IMR-90 (cell line): ENCODE results near the gene PHF21A. TPM values are rescaled to one million over a fixed set of nuclear protein-coding genes. Genes with fewer than 3 reads are reported as not detected.

Experiments
- ATAC-seq: fragments of 200-7000 bp; cut with Tn5 transposase; 2 replicates; pipeline ENCODE4 v1.9.1; 2020; ENCODE audit warnings: low read depth, mild to moderate bottlenecking, moderate library complexity
- BruUV-seq: library from RNA; stranded (reverse); fragments of 400-500 nt; replicated peaks from 2 replicates; lab custom pipeline; 2021; lab: Mats Ljungman, UMichigan
- CTCF ChIA-PET: fragments of 300-600 bp; formaldehyde crosslinking; extraction: SDS; loops from one replicate; lab custom pipeline; 2021; ENCODE audit warnings: antibody characterized with exemption; lab: Yijun Ruan, JAX
- POLR2A ChIA-PET: fragments of 300-600 bp; sonication (Branson Sonifier 250); formaldehyde crosslinking; loops from one replicate; lab custom pipeline; 2022; ENCODE audit warnings: antibody characterized with exemption; ENCODE audit not compliant: unreplicated experiment; lab: Charles Lee
- DNase-seq: peaks from one replicate; pipeline ENCODE4 v3.0.0; 2013
- H2AFZ ChIP-seq: replicated peaks from 2 replicates; pipeline ENCODE3; 2013; ENCODE audit warnings: low read length, mild to moderate bottlenecking; ENCODE audit not compliant: poor library complexity
- H2AK5ac ChIP-seq: 2 replicates; pipeline ENCODE4 v1.6.1; 2013; ENCODE audit warnings: low read depth, low read length, inconsistent platforms
- H2AK9ac ChIP-seq: replicated peaks from 2 replicates; pipeline ENCODE3; 2013; ENCODE audit warnings: mild to moderate bottlenecking, low read depth, low read length, moderate library complexity; ENCODE audit not compliant: poor library complexity
- H2BK120ac ChIP-seq: 2 replicates; pipeline ENCODE4 v1.6.1; 2013; ENCODE audit warnings: low read depth, low read length, inconsistent platforms
- H2BK15ac ChIP-seq: 3 replicates; pipeline ENCODE4 v1.6.1; 2013; ENCODE audit warnings: low read depth, low read length, inconsistent platforms
- H2BK20ac ChIP-seq: 2 replicates; pipeline ENCODE4 v1.6.1; 2013; ENCODE audit warnings: low read depth, mild to moderate bottlenecking, inconsistent platforms, low read length, moderate library complexity
- H2BK5ac ChIP-seq: 2 replicates; pipeline ENCODE4 v1.6.1; 2013; ENCODE audit warnings: mild to moderate bottlenecking, low read depth, low read length, inconsistent platforms; ENCODE audit not compliant: poor library complexity, severe bottlenecking
- H3K14ac ChIP-seq: replicated peaks from 2 replicates; pipeline ENCODE4 v1.6.1; 2013; ENCODE audit warnings: low read depth, low read length, inconsistent platforms
- H3K18ac ChIP-seq: 2 replicates; pipeline ENCODE4 v1.6.1; 2013; ENCODE audit warnings: low read depth, low read length, control low read depth
- H3K23ac ChIP-seq: 2 replicates; pipeline ENCODE4 v1.6.1; 2013; ENCODE audit warnings: low read depth, low read length, inconsistent platforms
- H3K27ac ChIP-seq: 2 replicates; pipeline ENCODE4 v1.5.1; 2013; ENCODE audit warnings: mild to moderate bottlenecking, control low read depth, low read length; ENCODE audit not compliant: insufficient read depth
- H3K27me3 ChIP-seq: 2 replicates; pipeline ENCODE4 v1.6.1; 2013; ENCODE audit warnings: low read length; ENCODE audit not compliant: control insufficient read depth, insufficient read depth
- H3K36me3 ChIP-seq: 2 replicates; pipeline ENCODE4 v1.6.1; 2013; ENCODE audit warnings: low read length, mixed read lengths; ENCODE audit not compliant: control insufficient read depth, insufficient read depth
- H3K4ac ChIP-seq: 2 replicates; pipeline ENCODE4 v1.6.1; 2013; ENCODE audit warnings: low read depth, low read length, inconsistent platforms
- H3K4me1 ChIP-seq: 2 replicates; pipeline ENCODE4 v1.6.1; 2013; ENCODE audit warnings: low read length, mixed read lengths; ENCODE audit not compliant: control insufficient read depth, insufficient read depth
- H3K4me2 ChIP-seq: 2 replicates; pipeline ENCODE4 v1.6.1; 2013; ENCODE audit warnings: low read depth, mild to moderate bottlenecking, control low read depth, low read length, moderate library complexity
- H3K4me3 ChIP-seq: 2 replicates; pipeline ENCODE4 v1.5.1; 2013; ENCODE audit warnings: low read depth, mild to moderate bottlenecking, control low read depth, low read length, moderate library complexity; ENCODE audit not compliant: insufficient read depth
- H3K56ac ChIP-seq: 2 replicates; pipeline ENCODE4 v1.6.1; 2013; ENCODE audit warnings: low read length, inconsistent platforms; ENCODE audit not compliant: insufficient read depth; ENCODE audit errors: extremely low read depth
- H3K79me1 ChIP-seq, 2 experiments: 2 replicates each; pipeline ENCODE4 v1.6.1; 2013; ENCODE audit warnings: low read length in 2 of 2, inconsistent platforms in 1 of 2, low read depth in 1 of 2
- H3K9ac ChIP-seq: 2 replicates; pipeline ENCODE4 v1.6.1; 2013; ENCODE audit warnings: low read depth, low read length, control low read depth
- H3K9me1 ChIP-seq: 2 replicates; pipeline ENCODE4 v1.6.1; 2013; ENCODE audit warnings: low read length, inconsistent platforms; ENCODE audit not compliant: insufficient read depth
- H3K9me3 ChIP-seq: 2 replicates; pipeline ENCODE4 v1.6.1; 2013; ENCODE audit warnings: low read length; ENCODE audit not compliant: control insufficient read depth, insufficient read depth
- H4K20me1 ChIP-seq: 2 replicates; pipeline ENCODE4 v1.6.1; 2013; ENCODE audit warnings: low read length, inconsistent platforms; ENCODE audit not compliant: insufficient read depth
- H4K5ac ChIP-seq: 2 replicates; pipeline ENCODE4 v1.6.1; 2013; ENCODE audit warnings: mild to moderate bottlenecking, low read depth, low read length, control low read depth
- H4K8ac ChIP-seq, 2 experiments: 2 replicates each; pipeline ENCODE4 v1.6.1; 2013; ENCODE audit warnings: low read depth in 2 of 2, low read length in 2 of 2, control low read depth in 1 of 2, inconsistent platforms in 1 of 2
- H4K91ac ChIP-seq: 2 replicates; pipeline ENCODE4 v1.6.1; 2013; ENCODE audit warnings: low read depth, low read length, inconsistent platforms; ENCODE audit not compliant: insufficient read depth
- CHD1 ChIP-seq: IDR thresholded peaks from 2 replicates; pipeline ENCODE4 v1.6.1; 2012; ENCODE audit warnings: low read depth, low read length, improper control_type of control experiment
- MAFK ChIP-seq: IDR thresholded peaks from 2 replicates; pipeline ENCODE4 v1.6.1; 2012; ENCODE audit warnings: low read depth, low read length, improper control_type of control experiment
- MAZ ChIP-seq: IDR thresholded peaks from 2 replicates; pipeline ENCODE4 v1.6.1; 2012; ENCODE audit warnings: low read depth, mild to moderate bottlenecking, low read length, improper control_type of control experiment, moderate library complexity, borderline replicate concordance
- MXI1 ChIP-seq: IDR thresholded peaks from 2 replicates; pipeline ENCODE4 v1.6.1; 2012; ENCODE audit warnings: low read depth, mild to moderate bottlenecking, low read length, moderate library complexity, borderline replicate concordance
- NFE2L2 ChIP-seq: fragments of 150-350 bp; IDR thresholded peaks from 2 replicates; pipeline ENCODE4 v1.6.1; 2016; ENCODE audit warnings: low read depth, mild to moderate bottlenecking, low read length
- POLR2A ChIP-seq: IDR thresholded peaks from 2 replicates; pipeline ENCODE4 v1.6.1; 2012; ENCODE audit warnings: mild to moderate bottlenecking, low read depth, low read length
- RCOR1 ChIP-seq: IDR thresholded peaks from 2 replicates; pipeline ENCODE4 v1.6.1; 2012; ENCODE audit warnings: mild to moderate bottlenecking, low read length, improper control_type of control experiment; ENCODE audit not compliant: insufficient replicate concordance
- RFX5 ChIP-seq: IDR thresholded peaks from 2 replicates; pipeline ENCODE4 v1.8.0; 2012; ENCODE audit warnings: low read depth, mild to moderate bottlenecking, low read length, moderate library complexity
- USF2 ChIP-seq: fragments of 150-350 bp; IDR thresholded peaks from 2 replicates; pipeline ENCODE4 v1.6.1; 2017; ENCODE audit warnings: mild to moderate bottlenecking, antibody characterized with exemption, low read length, low read depth
- WGBS, 2 experiments: methylation state at CpG; one replicate each; pipeline versions ENCODE4 v1.1.5 to v1.1.7; 2013; ENCODE audit warnings: missing lambda C conversion rate in 2 of 2; ENCODE audit not compliant: insufficient read length in 1 of 2; ENCODE audit errors: extremely low coverage in 2 of 2; 5-methylcytosine and 5-hydroxymethylcytosine counted together
- dilution Hi-C: fragments of 300-500 bp; cut with HindIII; formaldehyde crosslinking; loops from one replicate; pipeline ENCODE4 v1.14.3; 2018; ENCODE audit warnings: low sequenced_read_pairs; ENCODE audit not compliant: unreplicated experiment
- in situ Hi-C: fragments of 300-500 bp; cut with MboI; formaldehyde crosslinking; loops from 3 replicates; pipeline ENCODE4 v1.14.3; 2019; ENCODE audit warnings: low sequenced_read_pairs, inconsistent platforms, mixed read lengths
- intact Hi-C: fragments of 100-400 bp; cut with micrococcal nuclease; formaldehyde crosslinking; loops from 2 replicates; pipeline ENCODE4 v1.10.0; 2022
- polyA plus RNA-seq, 3 experiments: library from polyadenylated mRNA; depleted of rRNA; stranded (reverse); fragments of >200 nt; gene quantifications; 2 replicates each; pipeline ENCODE4 v1.2.3, GENCODE V29; 2012; ENCODE audit warnings: low replicate concordance in 1 of 3
- total RNA-seq: library from RNA; depleted of rRNA; stranded (reverse); fragments of >200 nt; gene quantifications from 2 replicates; pipeline ENCODE4 v1.2.3, GENCODE V29; 2012

The PHF21A gene
- total and polyA plus RNA-seq, 2 of the 4 experiments (the other 2 are of a cell fraction) = 9.0 to 20.6 TPM

DNA sequence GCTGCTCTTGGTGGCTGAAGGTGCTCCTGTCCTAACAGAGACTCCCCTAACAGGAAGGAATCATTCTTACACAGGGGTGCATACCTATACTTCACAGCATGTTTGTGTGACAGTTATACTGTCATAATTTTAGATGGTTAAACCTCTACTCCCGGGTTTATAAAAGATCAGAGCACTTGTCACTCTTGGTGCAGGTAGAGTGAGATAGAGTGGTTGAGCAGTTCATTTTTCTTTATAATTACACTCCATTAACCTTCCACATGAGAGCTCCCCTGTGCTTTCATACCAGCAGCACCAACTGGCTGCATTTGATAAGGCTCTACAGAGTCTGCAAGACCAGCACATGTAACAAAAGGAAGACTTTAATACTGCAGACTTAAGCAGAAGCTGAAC, 125.9 kb downstream of the PHF21A start:
- Histone ChIP-seq H2BK5ac (no peak overlapping the region), H3K4me3 (no peak overlapping the region), H3K9me1 (peaks cover 9% of the 10 kb centered on the region), H4K5ac (no peak overlapping the region), H3K4me2 (no peak overlapping the region), H3K27ac (no peak overlapping the region), H3K79me1 (peaks cover 30 to 47% of the 10 kb centered on the region in 2 experiments), H3K36me3 (no peaks in the 10 kb centered on the region), H3K18ac (no peak overlapping the region), H3K14ac (no peak overlapping the region), H3K4me1 (peaks cover 13% of the 10 kb centered on the region), H3K9ac (no peak overlapping the region), H4K8ac (no peak overlapping the region), H2AFZ (no peak overlapping the region), H4K91ac (no peak overlapping the region), H2AK9ac (no peak overlapping the region), H2AK5ac (no peak overlapping the region), H3K23ac (no peak overlapping the region), H3K9me3 (no peaks in the 10 kb centered on the region), H2BK120ac (no peak overlapping the region), H4K20me1 (peaks cover 14% of the 10 kb centered on the region; the same call in 1 of the 2 replicates), H2BK20ac (no peak overlapping the region), H3K27me3 (no peaks in the 10 kb centered on the region), H2BK15ac (no peak overlapping the region), H3K4ac (no peak overlapping the region), H3K56ac (no peak overlapping the region)
- TF ChIP-seq NFE2L2 (no peak), MAFK (no peak), MAZ (no peak), CHD1 (no peak), RCOR1 (no peak), POLR2A (no peak), RFX5 (no peak), MXI1 (no peak), USF2 (no peak)
- ATAC-seq = no peak
- dilution Hi-C loops (no loop called here), in situ Hi-C loops (no loop called here), intact Hi-C loops (no loop called here)
- no TSS peak for BruUV-seq
- ChIA-PET CTCF (interaction anchor here (1.1 to 1.2 kb wide), 2 partner anchors 11 to 15 kb away, joined by 3 read pairs; no protein-coding TSS in a partner anchor), POLR2A (no interaction called here)
- no peak for DNase-seq
- no CpG with 5 or more reads among the region's 1 CpG for WGBS, 2 experiments
